Upper lobe of left lung (tissue), 4 donors: ENCODE results near the gene THAP6.

Source experiments
- POLR2A ChIP-seq, 4 donors: fragments of 450-650 bp; IDR thresholded peaks; one replicate each; pipeline ENCODE4 v1.5.1; 2016 to 2017; ENCODE audit warnings: antibody characterized with exemption in 4 of 4, mild to moderate bottlenecking in 2 of 4
- POLR2AphosphoS5 ChIP-seq, 2 donors: sonication (generic); formaldehyde crosslinking; IDR thresholded peaks; one replicate each; pipeline ENCODE4 v1.5.1; 2017; ENCODE audit warnings: antibody characterized with exemption in 2 of 2
- TF ChIP-seq, protein P1 (sequence below), 6 experiments: fragments of 450-650 bp in 4 of 6; fragments of 200-600 bp in 2 of 6; sonication (generic) in 2 of 6; IDR thresholded peaks; one replicate each; pipeline ENCODE4 v1.5.1; 2016 to 2019; ENCODE audit warnings: antibody characterized with exemption in 6 of 6

DNA sequence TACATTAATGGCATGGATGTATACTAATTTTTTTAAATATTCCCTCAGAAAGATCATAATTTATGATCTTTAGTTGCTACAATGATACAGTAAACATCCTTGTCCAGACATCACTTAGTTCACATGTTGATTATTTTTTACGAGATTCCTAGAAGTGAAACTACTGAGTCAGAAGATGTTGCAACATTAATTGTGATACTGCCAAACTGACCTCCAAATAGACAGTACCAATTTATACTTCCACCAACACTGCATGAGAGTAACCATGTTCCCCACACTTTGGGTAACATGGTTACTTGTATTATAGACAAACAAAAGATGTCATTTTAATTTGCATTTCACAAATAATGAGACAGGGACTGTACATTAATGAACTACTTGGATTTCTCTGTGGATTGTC is 19.7 kb upstream of the THAP6 start:
- no peak for TF ChIP-seq POLR2AphosphoS5 (IDR thresholded peaks at IDR 0.05)
- TF ChIP-seq, protein P1, sequence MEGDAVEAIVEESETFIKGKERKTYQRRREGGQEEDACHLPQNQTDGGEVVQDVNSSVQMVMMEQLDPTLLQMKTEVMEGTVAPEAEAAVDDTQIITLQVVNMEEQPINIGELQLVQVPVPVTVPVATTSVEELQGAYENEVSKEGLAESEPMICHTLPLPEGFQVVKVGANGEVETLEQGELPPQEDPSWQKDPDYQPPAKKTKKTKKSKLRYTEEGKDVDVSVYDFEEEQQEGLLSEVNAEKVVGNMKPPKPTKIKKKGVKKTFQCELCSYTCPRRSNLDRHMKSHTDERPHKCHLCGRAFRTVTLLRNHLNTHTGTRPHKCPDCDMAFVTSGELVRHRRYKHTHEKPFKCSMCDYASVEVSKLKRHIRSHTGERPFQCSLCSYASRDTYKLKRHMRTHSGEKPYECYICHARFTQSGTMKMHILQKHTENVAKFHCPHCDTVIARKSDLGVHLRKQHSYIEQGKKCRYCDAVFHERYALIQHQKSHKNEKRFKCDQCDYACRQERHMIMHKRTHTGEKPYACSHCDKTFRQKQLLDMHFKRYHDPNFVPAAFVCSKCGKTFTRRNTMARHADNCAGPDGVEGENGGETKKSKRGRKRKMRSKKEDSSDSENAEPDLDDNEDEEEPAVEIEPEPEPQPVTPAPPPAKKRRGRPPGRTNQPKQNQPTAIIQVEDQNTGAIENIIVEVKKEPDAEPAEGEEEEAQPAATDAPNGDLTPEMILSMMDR (IDR thresholded peaks at IDR 0.05): no peak
- no peak for TF ChIP-seq POLR2A (IDR thresholded peaks at IDR 0.05)
